ENCODE measurements around the gene BASP1.

BASP1 gene

DNA sequence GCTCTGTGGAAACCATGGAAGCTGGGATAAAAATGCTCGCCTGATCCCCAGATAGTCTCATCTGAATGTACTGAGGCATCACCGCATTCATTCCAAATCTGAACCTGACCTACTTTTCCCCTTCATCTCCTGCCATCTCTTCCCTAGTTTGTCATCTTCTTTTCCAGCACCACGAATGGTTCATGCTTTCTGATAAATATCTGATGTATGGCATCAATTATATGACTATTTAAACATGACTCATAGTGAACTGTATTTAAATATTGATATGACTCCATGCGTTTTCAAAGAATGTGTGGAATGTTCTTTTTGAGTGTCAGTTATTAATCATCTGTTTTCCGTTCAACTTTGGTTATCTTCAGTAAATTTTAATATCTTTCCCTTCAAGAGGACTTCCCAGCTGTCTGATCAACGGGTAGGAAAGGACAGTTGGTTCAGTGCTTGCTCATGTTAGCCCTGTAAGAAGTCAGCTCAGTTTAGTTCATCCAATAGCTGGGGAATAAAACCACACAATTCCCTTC, 21.1 kb downstream of the BASP1 start:
- Histone ChIP-seq H3K27me3 (replicated peaks; ENCODE audit: control insufficient read depth, insufficient read depth, low read length) (no peaks in the 10 kb centered on the region), H3K4me3 (replicated peaks; ENCODE audit: low read depth, low read length) (no peak overlapping the region), H3K36me3 (ENCODE audit: control insufficient read depth, insufficient read depth, low read length) (no peaks in the 10 kb centered on the region)
- TF ChIP-seq, protein P1, sequence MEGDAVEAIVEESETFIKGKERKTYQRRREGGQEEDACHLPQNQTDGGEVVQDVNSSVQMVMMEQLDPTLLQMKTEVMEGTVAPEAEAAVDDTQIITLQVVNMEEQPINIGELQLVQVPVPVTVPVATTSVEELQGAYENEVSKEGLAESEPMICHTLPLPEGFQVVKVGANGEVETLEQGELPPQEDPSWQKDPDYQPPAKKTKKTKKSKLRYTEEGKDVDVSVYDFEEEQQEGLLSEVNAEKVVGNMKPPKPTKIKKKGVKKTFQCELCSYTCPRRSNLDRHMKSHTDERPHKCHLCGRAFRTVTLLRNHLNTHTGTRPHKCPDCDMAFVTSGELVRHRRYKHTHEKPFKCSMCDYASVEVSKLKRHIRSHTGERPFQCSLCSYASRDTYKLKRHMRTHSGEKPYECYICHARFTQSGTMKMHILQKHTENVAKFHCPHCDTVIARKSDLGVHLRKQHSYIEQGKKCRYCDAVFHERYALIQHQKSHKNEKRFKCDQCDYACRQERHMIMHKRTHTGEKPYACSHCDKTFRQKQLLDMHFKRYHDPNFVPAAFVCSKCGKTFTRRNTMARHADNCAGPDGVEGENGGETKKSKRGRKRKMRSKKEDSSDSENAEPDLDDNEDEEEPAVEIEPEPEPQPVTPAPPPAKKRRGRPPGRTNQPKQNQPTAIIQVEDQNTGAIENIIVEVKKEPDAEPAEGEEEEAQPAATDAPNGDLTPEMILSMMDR (IDR thresholded peaks at IDR 0.05; ENCODE audit: insufficient read depth, low read length, poor library complexity, severe bottlenecking), result no peak
- DNase-seq (ENCODE audit: extremely low read depth, insufficient read length), result no peak

DNA sequence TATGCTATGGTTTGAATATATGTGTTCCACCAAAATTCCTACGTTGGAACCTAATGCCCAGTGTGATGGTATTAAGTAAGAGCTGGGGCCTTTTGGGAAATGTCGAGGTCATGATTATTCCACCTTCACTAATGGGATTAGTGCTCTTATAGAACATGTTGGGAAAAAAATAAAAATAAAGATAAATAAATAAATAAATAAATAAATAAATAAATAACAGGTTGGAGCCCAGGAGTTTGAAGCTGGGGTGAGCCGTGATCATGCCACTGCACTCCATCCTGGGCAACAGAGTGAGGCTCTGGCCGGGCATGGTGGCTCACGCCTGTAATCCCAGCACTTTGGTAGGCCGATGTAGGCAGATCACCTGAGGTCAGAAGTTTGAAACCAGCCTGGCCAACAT, 22.5 kb downstream of the BASP1 start:
- H3K4me3 ChIP-seq (replicated peaks; ENCODE audit: low read depth, low read length), result no peak overlapping the region
- H3K36me3 ChIP-seq (ENCODE audit: control insufficient read depth, insufficient read depth, low read length), result no peaks in the 10 kb centered on the region
- TF ChIP-seq, protein P1 (IDR thresholded peaks at IDR 0.05; ENCODE audit: insufficient read depth, low read length, poor library complexity, severe bottlenecking), result no peak

DNA sequence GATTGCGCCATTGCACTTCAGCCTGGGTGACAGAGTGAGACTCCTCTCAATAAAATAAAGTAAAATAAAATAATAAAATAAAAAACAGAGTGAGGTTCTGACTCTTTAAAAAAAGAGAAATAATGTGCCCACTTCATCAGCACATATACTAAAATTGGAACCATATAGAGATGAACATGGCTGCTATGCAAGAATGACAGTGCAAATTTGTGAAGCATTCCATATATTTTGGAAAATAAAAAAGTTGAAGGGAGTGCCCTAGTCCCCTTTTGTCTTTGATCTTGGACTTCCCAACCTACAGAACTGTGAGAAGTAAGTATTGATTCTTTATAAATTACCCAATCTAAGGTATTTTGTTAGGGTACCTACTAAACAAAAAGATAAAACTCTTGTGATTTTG, 23.1 kb downstream of the BASP1 start:
- Histone ChIP-seq H3K36me3 (ENCODE audit: control insufficient read depth, insufficient read depth, low read length) (no peaks in the 10 kb centered on the region), H3K27me3 (replicated peaks; ENCODE audit: control insufficient read depth, insufficient read depth, low read length) (no peaks in the 10 kb centered on the region), H3K4me3 (replicated peaks; ENCODE audit: low read depth, low read length) (no peak overlapping the region)
- DNase-seq (ENCODE audit: extremely low read depth, insufficient read length), result no peak
- TF ChIP-seq, protein P1 (IDR thresholded peaks at IDR 0.05; ENCODE audit: insufficient read depth, low read length, poor library complexity, severe bottlenecking), result no peak

More for the DNA sequence above, 22.5 kb downstream of the BASP1 start:
- H3K27me3 ChIP-seq (replicated peaks; ENCODE audit: control insufficient read depth, insufficient read depth, low read length), result no peaks in the 10 kb centered on the region
- DNase-seq (ENCODE audit: extremely low read depth, insufficient read length), result no peak

DNA sequence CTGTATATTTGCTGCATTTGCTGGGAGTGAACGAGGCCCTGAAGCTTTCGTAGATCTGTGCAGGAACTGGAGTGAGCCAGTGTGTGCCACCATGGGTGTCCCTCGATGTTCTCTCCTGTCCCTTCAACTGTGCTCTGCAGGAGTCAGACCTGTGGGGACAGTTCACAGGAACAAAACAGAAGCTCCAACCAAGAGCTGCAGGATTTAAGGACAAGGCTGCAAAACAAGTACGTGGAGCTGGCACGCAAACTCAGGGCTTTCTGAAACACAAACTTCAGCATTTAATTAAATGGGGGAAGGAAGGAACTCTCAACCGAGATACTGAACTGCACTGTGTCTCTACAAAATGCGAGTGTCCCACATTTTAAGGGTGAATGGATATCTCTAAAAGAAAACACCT, 24.2 kb downstream of the BASP1 start:
- DNase-seq (ENCODE audit: extremely low read depth, insufficient read length), result no peak
- Histone ChIP-seq H3K36me3 (ENCODE audit: control insufficient read depth, insufficient read depth, low read length) (no peaks in the 10 kb centered on the region), H3K4me3 (replicated peaks; ENCODE audit: low read depth, low read length) (no peak overlapping the region), H3K27me3 (replicated peaks; ENCODE audit: control insufficient read depth, insufficient read depth, low read length) (no peaks in the 10 kb centered on the region)
- TF ChIP-seq, protein P1 (IDR thresholded peaks at IDR 0.05; ENCODE audit: insufficient read depth, low read length, poor library complexity, severe bottlenecking), result no peak

DNA sequence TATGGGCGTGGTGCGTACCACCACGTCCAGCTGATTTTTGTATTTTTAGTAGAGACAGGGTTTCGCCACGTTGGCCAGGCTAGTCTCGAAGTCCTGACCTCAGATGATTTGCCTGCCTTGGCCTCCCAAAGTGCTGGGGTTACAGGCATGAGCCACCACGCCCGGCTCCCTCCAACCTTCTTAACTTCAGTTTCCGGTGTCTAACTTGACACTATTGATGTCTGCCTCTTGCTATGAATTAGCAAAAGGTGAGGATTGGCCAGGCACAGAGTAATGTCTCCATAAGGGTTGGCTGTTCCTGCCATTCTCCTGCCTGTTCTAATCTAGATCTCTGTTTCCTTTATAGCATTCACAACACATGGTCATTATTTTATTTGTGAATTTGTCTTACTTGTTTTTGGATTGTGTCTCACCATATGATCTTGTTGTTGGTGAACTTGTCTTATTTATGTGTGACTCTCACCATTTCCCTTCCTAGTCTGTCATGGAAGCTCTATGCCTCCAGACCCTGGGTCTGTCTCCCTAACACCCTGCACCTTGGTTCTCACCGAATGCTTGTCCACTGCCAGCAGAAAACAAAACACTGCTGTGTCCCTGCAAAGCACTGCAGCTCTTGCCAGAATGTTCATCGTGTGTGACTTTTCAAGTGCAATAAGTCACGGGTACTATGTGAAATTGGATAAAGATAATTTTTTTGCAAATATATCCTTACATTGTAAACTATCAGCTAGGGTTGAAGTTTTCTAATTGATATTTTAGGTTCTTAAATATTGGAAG, 26.0 kb downstream of the BASP1 start:
- no peaks in the 10 kb centered on the region for H3K36me3 ChIP-seq (ENCODE audit: control insufficient read depth, insufficient read depth, low read length)
- no peak for DNase-seq (ENCODE audit: extremely low read depth, insufficient read length)
- TF ChIP-seq, protein P1 (IDR thresholded peaks at IDR 0.05; ENCODE audit: insufficient read depth, low read length, poor library complexity, severe bottlenecking), result no peak
- no peaks in the 10 kb centered on the region for H3K27me3 ChIP-seq (replicated peaks; ENCODE audit: control insufficient read depth, insufficient read depth, low read length)
- H3K4me3 ChIP-seq (replicated peaks; ENCODE audit: low read depth, low read length), result no peak overlapping the region

Measured in GM06990 (cell line).